Measurements from ENCODE around the gene ZNF787. TPM values are rescaled to one million over a fixed set of nuclear protein-coding genes. Genes with fewer than 3 reads are reported as not detected.

ZNF787 gene
- total and polyA plus RNA-seq, 2 of the 8 experiments (the other 6 are each of a cell fraction or from before 2014, with no cell fraction given) = 19.7 to 56.0 TPM

DNA sequence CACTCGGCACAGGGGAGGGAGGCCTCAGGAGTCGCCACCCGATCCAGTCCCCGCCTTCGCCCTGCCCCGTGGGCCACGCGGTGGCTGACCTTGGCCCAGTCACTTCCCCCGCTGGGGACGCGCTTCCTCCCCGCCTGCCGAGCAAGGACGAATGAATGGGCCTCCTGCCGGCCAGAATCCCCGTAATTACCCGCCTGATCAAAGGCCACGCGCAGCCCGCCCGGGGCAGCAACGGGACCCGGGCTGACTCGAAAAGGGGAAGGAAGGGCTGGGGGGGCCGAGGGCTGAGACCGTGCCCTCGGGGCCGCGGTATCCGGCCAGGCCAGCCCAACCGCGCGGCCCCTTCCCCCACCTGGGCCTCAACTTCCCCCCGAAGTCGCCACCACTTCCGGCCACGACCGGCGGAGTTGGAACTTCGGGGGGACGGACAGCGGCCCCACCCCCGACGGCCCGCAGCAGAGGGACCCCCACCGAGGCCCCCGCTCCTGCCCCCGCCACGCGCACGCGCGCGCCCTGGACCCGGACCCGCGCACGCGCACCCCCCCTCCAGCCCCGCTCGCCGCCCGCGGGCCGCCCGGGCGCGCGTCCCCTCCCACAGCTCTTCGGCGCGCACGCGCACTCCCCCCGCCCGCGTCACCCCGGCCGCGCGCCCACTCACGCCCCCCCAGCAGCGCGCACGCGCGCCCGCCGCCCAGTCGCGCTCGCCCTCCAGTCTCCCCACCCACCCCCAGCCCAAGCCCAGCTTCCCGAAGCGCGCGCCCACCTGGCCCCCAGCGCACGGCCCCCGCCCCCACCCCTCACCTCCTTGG is 520 bp downstream of the ZNF787 start:
- Histone ChIP-seq H2BK120ac (replicated peaks; ENCODE audit: low read depth, low read length) (no peak overlapping the region), H4K5ac (ENCODE audit: insufficient read length, low read depth, low read length) (peak overlapping the region; percentile 15), H3K36me3 (ENCODE audit: control insufficient read depth in 2 of 4, insufficient read depth in 4 of 4, low read length in 3 of 4) (0 out of 8 replicates have a peak, but pooled peaks cover 0 to 3% (median under 1%) of the 10 kb centered on the region in 4 experiments), H3K9ac (replicated peaks in 1 of 4; ENCODE audit: extremely low read depth in 1 of 4, low read depth in 3 of 4, low read length in 3 of 4) (peak overlapping the region; percentile 79 to 90 (median 84)), H3K23ac (ENCODE audit: insufficient read length) (no peak overlapping the region), H3K79me2 (ENCODE audit: control insufficient read depth in 1 of 2, insufficient read depth in 2 of 2, low read length in 2 of 2) (peaks cover 41 to 49% of the 10 kb centered on the region in 2 experiments), H3K56ac (replicated peaks; ENCODE audit: insufficient read length, low read depth, low read length) (peak overlapping the region; percentile 51), H3K4ac (replicated peaks; ENCODE audit: insufficient read length, low read depth, low read length) (peak overlapping the region; percentile 27), H2BK5ac (ENCODE audit: low read depth, low read length) (peak overlapping the region; percentile 86; the same call in 1 of the 2 replicates), H3K4me2 (ENCODE audit: insufficient read depth in 1 of 2, low read depth in 2 of 2, low read length in 2 of 2) (peak overlapping the region; percentile 77 to 82), H3K14ac (ENCODE audit: insufficient read length) (no peak overlapping the region), H3K23me2 (ENCODE audit: low read depth, low read length) (peaks cover 8% of the 10 kb centered on the region), H3K79me1 (ENCODE audit: low read depth, low read length) (peaks cover 5% of the 10 kb centered on the region), H4K91ac (replicated peaks; ENCODE audit: insufficient read length, low read length) (peak overlapping the region; percentile 92), H3K9me3 (ENCODE audit: insufficient read depth in 2 of 2, low read depth in 1 of 2, low read length in 1 of 2) (no peaks in the 10 kb centered on the region), H3K27ac (ENCODE audit: low read depth, low read length) (peak overlapping the region; percentile 85), H2BK15ac (ENCODE audit: low read length) (no peak overlapping the region), H2BK20ac (ENCODE audit: low read length) (no peak overlapping the region), H2AK5ac (ENCODE audit: low read depth, low read length) (no peak overlapping the region), H2BK12ac (ENCODE audit: low read depth, low read length) (no peak overlapping the region), H3K4me3 (ENCODE audit: extremely low read depth in 1 of 4, insufficient read depth in 2 of 4, low read depth in 3 of 4, low read length in 4 of 4) (peak overlapping the region; percentile 49 to 91 (median 77)), H3K18ac (ENCODE audit: extremely low read depth, low read length) (no peak overlapping the region; the same call in 1 of the 2 replicates), H2AFZ (ENCODE audit: low read length) (no peak overlapping the region), H3K4me1 (replicated peaks in 1 of 4; ENCODE audit: control insufficient read depth in 3 of 4, insufficient read depth in 4 of 4, low read length in 3 of 4) (peaks cover 0 to 16% (median 12%) of the 10 kb centered on the region in 4 experiments; a peak in 6 of 7 replicates), H3K27me3 (replicated peaks in 1 of 4; ENCODE audit: control insufficient read depth in 3 of 4, extremely low read depth in 1 of 4, insufficient read depth in 3 of 4, low read length in 3 of 4) (no peaks in the 10 kb centered on the region; a peak in 1 of 7 replicates), H4K20me1 (replicated peaks in 1 of 2; ENCODE audit: control insufficient read depth in 1 of 2, insufficient read depth in 2 of 2, low read length in 2 of 2) (peaks cover 19 to 23% of the 10 kb centered on the region in 2 experiments), H4K8ac (ENCODE audit: extremely low read depth, insufficient read depth, low read length) (peak overlapping the region; percentile 66; the same call in 1 of the 2 replicates)
- ChIA-PET CTCF (ENCODE audit: partially characterized antibody) (interaction anchor here (0.6 to 2.1 kb wide), 2 partner anchors 15 to 18 kb away, joined by 3 to 4 read pairs; no protein-coding TSS in a partner anchor), POLR2A (ENCODE audit: partially characterized antibody) (interaction anchor here (0.6 to 7.0 kb wide), 10 partner anchors 12 to 40 kb away, joined by 3 to 51 read pairs (median 4); partner anchors contain the start of gene ZNF444)
- FAIRE-seq (no peak), DNase-seq (ENCODE audit: low read depth in 1 of 2, low spot score in 2 of 2) (peak in 1 of 2 experiments; percentile 73)
- 4% methylated on average over 9 of the region's 99 CpGs; no CpG with 5 or more reads in 1 of the 2 experiments for WGBS, 2 experiments (ENCODE audit: extremely low coverage in 1 of 2, insufficient coverage in 1 of 2, insufficient read length in 1 of 2, insufficient replicate concordance in 2 of 2, low coverage in 1 of 2, low lambda C conversion rate in 2 of 2, missing lambda C conversion rate in 1 of 2)
- TF ChIP-seq EP300 (IDR thresholded peaks at IDR 0.05; ENCODE audit: borderline replicate concordance in 1 of 2, low read depth in 2 of 2, low read length in 2 of 2) = no peak
- TF ChIP-seq MAFK (IDR thresholded peaks at IDR 0.05; ENCODE audit: low read depth, low read length) = no peak
- no peak for TF ChIP-seq YY1 (IDR thresholded peaks at IDR 0.05; ENCODE audit: low read depth, low read length)
- TF ChIP-seq JUN (IDR thresholded peaks at IDR 0.05; ENCODE audit: low read depth, low read length) = no peak
- TF ChIP-seq CEBPB (IDR thresholded peaks at IDR 0.05; ENCODE audit: low read depth, low read length) = no peak
- TF ChIP-seq RAD21 (IDR thresholded peaks at IDR 0.05 in 1 of 2, conservative IDR thresholded peaks at IDR 0.05 in 1 of 2; ENCODE audit: low read depth in 2 of 2, low read length in 2 of 2) = no peak
- TF ChIP-seq EZH2 (IDR thresholded peaks at IDR 0.05; ENCODE audit: low read depth, low read length, severe bottlenecking) = no peak
- TF ChIP-seq CBX8 (IDR thresholded peaks at IDR 0.05; ENCODE audit: borderline replicate concordance, low read depth, low read length) = no peak
- TF ChIP-seq, protein P1, sequence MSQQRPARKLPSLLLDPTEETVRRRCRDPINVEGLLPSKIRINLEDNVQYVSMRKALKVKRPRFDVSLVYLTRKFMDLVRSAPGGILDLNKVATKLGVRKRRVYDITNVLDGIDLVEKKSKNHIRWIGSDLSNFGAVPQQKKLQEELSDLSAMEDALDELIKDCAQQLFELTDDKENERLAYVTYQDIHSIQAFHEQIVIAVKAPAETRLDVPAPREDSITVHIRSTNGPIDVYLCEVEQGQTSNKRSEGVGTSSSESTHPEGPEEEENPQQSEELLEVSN (IDR thresholded peaks at IDR 0.05) = 0 out of 2 replicates have a peak, but pooled peaks have one; percentile 14
- TF ChIP-seq SRF (IDR thresholded peaks at IDR 0.05; ENCODE audit: low read depth, low read length) = no peak

Data from H1 (cell line).